Keratinocyte (primary cell): Measurements from ENCODE around the gene GALNT7. TPM values are rescaled to one million over a fixed set of nuclear protein-coding genes. Genes with fewer than 3 reads are reported as not detected.

Experiments
- DNase-seq: peaks from one replicate; pipeline ENCODE4 v3.0.0-alpha.2; 2011; ENCODE audit warnings: low read depth, missing footprints, low spot score
- FAIRE-seq: peaks from 2 replicates; lab custom pipeline; 2011; peaks lifted over from hg19 to GRCh38; lab: Jason Lieb, UNC
- H2AFZ ChIP-seq: 2 replicates; pipeline ENCODE4 v1.6.0; 2012; ENCODE audit warnings: low read length, control low read depth, inconsistent platforms; ENCODE audit not compliant: control insufficient read depth
- H3K27ac ChIP-seq: 2 replicates; pipeline ENCODE4 v1.5.1; 2011; ENCODE audit warnings: low read length; ENCODE audit not compliant: control insufficient read depth, insufficient read depth
- H3K27me3 ChIP-seq: 3 replicates; pipeline ENCODE4 v1.6.0; 2011; ENCODE audit warnings: low read length; ENCODE audit not compliant: control insufficient read depth, insufficient read depth; ENCODE audit errors: extremely low read depth
- H3K36me3 ChIP-seq, 2 experiments: 2 replicates in 1 of 2; 3 replicates in 1 of 2; pipeline ENCODE4 v1.5.1; 2011; ENCODE audit warnings: low read length in 2 of 2, mild to moderate bottlenecking in 1 of 2; ENCODE audit not compliant: control insufficient read depth in 2 of 2, insufficient read depth in 2 of 2; ENCODE audit errors: extremely low read depth in 1 of 2
- H3K4me1 ChIP-seq: 3 replicates; pipeline ENCODE4 v1.5.1; 2011; ENCODE audit warnings: low read length; ENCODE audit not compliant: control insufficient read depth, insufficient read depth; ENCODE audit errors: extremely low read depth
- H3K4me2 ChIP-seq: 3 replicates; pipeline ENCODE4 v1.6.0; 2011; ENCODE audit warnings: low read depth, low read length; ENCODE audit not compliant: control insufficient read depth, insufficient read depth; ENCODE audit errors: extremely low read depth
- H3K4me3 ChIP-seq, 3 experiments: fragments of 200-600 bp in 1 of 3; sonication (generic) in 1 of 3; 2 replicates in 2 of 3; 3 replicates in 1 of 3; pipeline ENCODE4 v1.5.1; 2011 to 2016; ENCODE audit warnings: low read length in 3 of 3, mild to moderate bottlenecking in 3 of 3, control low read depth in 2 of 3, inconsistent platforms in 1 of 3, low read depth in 1 of 3, mixed read lengths in 1 of 3, mixed run types in 1 of 3, moderate library complexity in 1 of 3; ENCODE audit not compliant: control insufficient read depth in 2 of 3, insufficient read depth in 2 of 3; ENCODE audit errors: extremely low read depth in 1 of 3
- H3K79me2 ChIP-seq: 2 replicates; pipeline ENCODE4 v1.6.0; 2012; ENCODE audit warnings: low read length; ENCODE audit not compliant: control insufficient read depth, insufficient read depth
- H3K9ac ChIP-seq: 3 replicates; pipeline ENCODE4 v1.6.0; 2011; ENCODE audit warnings: low read length; ENCODE audit not compliant: control insufficient read depth, insufficient read depth; ENCODE audit errors: extremely low read depth
- H3K9me1 ChIP-seq: 3 replicates; pipeline ENCODE4 v1.6.0; 2011; ENCODE audit warnings: low read length; ENCODE audit not compliant: control insufficient read depth, insufficient read depth; ENCODE audit errors: extremely low read depth
- H3K9me3 ChIP-seq: 2 replicates; pipeline ENCODE4 v1.5.1; 2012; ENCODE audit warnings: low read depth, low read length; ENCODE audit not compliant: control insufficient read depth
- H4K20me1 ChIP-seq: 3 replicates; pipeline ENCODE4 v1.6.0; 2011; ENCODE audit warnings: low read length; ENCODE audit not compliant: control insufficient read depth, insufficient read depth; ENCODE audit errors: extremely low read depth
- EZH2 ChIP-seq: IDR thresholded peaks from one replicate; pipeline ENCODE4 v1.6.1; 2012; ENCODE audit warnings: inconsistent platforms, mild to moderate bottlenecking, low read length, moderate library complexity
- dilution Hi-C: fragments of 300-500 bp; cut with MboI; formaldehyde crosslinking; loops from one replicate; pipeline ENCODE4 v1.7.0; 2020; ENCODE audit warnings: low sequenced_read_pairs; ENCODE audit not compliant: extremely low pct_ligation_motif_present
- polyA plus RNA-seq, 5 experiments: library from polyadenylated mRNA; depleted of rRNA in 3 of 5; stranded (reverse) in 3 of 5; stranded (forward) in 1 of 5; unstranded in 1 of 5; fragments of >200 nt; gene quantifications; 1 replicate in 1 of 5; 2 replicates in 3 of 5; 3 replicates in 1 of 5; pipeline versions ENCODE4 v1.2.1 to v1.2.3, GENCODE V29; 2011 to 2012; ENCODE audit warnings: missing spikeins in 2 of 5, low read depth in 1 of 5, low replicate concordance in 1 of 5
- TF ChIP-seq, protein P1 (sequence below), 3 experiments: IDR thresholded peaks in 1 of 3; conservative IDR thresholded peaks in 1 of 3; optimal IDR thresholded peaks in 1 of 3; 2 replicates in 2 of 3; 3 replicates in 1 of 3; pipeline versions ENCODE3 to v1.5.1; 2011; ENCODE audit warnings: low read length in 3 of 3, mild to moderate bottlenecking in 3 of 3, moderate library complexity in 2 of 3, control low read depth in 1 of 3, inconsistent platforms in 1 of 3; ENCODE audit not compliant: insufficient read depth in 2 of 3; ENCODE audit errors: extremely low read depth in 1 of 3

Gene GALNT7
- polyA plus RNA-seq, 1 donor (not counting 4 experiments of a cell fraction or from before 2014, with no cell fraction given): 28.8 TPM

DNA sequence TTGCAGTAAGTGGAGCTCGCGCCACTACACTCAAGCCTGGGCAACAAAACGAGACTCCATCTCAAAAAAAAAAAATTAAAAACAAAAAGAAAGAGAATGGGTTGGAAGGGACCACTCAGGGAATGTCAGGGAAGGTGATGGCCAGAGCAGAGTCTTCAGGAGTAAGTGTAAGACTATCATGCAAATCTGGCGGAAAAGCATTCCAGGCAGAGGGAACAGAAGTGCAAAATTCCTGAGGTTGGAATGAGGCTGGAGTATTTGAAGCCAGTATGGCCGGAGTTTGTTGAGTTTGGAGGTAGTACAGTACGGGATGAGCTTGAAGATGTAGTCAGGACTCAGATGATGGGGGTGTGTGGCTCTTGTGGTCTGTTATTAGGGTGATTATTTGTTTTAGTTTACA lies 7.4 kb downstream of the GALNT7 start:
- peaks cover 10% of the 10 kb centered on the region for H3K4me1 ChIP-seq
- dilution Hi-C loops: no loop called here
- H3K9me1 ChIP-seq: no peaks in the 10 kb centered on the region
- H3K9me3 ChIP-seq: no peaks in the 10 kb centered on the region
- no peak overlapping the region for H3K9ac ChIP-seq
- peaks cover 52% of the 10 kb centered on the region for H3K79me2 ChIP-seq
- no peak overlapping the region for H3K27ac ChIP-seq
- no peak for TF ChIP-seq EZH2
- TF ChIP-seq, protein P1, sequence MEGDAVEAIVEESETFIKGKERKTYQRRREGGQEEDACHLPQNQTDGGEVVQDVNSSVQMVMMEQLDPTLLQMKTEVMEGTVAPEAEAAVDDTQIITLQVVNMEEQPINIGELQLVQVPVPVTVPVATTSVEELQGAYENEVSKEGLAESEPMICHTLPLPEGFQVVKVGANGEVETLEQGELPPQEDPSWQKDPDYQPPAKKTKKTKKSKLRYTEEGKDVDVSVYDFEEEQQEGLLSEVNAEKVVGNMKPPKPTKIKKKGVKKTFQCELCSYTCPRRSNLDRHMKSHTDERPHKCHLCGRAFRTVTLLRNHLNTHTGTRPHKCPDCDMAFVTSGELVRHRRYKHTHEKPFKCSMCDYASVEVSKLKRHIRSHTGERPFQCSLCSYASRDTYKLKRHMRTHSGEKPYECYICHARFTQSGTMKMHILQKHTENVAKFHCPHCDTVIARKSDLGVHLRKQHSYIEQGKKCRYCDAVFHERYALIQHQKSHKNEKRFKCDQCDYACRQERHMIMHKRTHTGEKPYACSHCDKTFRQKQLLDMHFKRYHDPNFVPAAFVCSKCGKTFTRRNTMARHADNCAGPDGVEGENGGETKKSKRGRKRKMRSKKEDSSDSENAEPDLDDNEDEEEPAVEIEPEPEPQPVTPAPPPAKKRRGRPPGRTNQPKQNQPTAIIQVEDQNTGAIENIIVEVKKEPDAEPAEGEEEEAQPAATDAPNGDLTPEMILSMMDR (optimal IDR thresholded peaks at IDR 0.05 in 1 of 3, IDR thresholded peaks at IDR 0.05 in 1 of 3, conservative IDR thresholded peaks at IDR 0.05 in 1 of 3; ENCODE audit: extremely low read depth in 1 of 3, insufficient read depth in 2 of 3, low read length in 3 of 3): no peak
- H2AFZ ChIP-seq: no peak overlapping the region
- FAIRE-seq (no peak), DNase-seq (no peak)
- no peaks in the 10 kb centered on the region for H3K36me3 ChIP-seq
- no peak overlapping the region for H3K4me2 ChIP-seq
- no peak overlapping the region for H3K4me3 ChIP-seq
- H4K20me1 ChIP-seq: no peaks in the 10 kb centered on the region
- no peaks in the 10 kb centered on the region for H3K27me3 ChIP-seq

DNA sequence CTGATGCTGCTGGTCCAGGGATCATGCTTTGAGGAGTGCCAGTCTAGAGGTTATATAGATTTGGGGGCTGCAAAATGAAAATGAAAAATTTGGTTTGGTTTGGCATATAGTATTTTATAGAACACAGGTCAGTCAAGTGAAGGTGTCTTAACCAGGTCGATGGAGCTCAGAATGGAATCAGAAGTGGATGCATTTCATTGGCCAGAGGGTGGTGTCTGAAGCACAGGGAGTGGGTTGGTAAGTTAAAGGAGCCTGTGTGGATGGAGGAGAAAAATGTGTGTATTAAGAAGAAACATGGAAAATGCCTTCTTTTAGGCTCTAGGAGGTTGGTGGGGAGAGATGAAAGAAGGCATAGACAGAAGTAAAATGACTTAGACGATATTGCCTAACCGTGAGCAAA lies 8.6 kb downstream of the GALNT7 start:
- dilution Hi-C loops: no loop called here
- H3K9ac ChIP-seq: no peak overlapping the region
- no peaks in the 10 kb centered on the region for H3K9me1 ChIP-seq
- no peak overlapping the region for H3K4me2 ChIP-seq
- no peak for FAIRE-seq
- TF ChIP-seq EZH2: no peak
- TF ChIP-seq, protein P1 (optimal IDR thresholded peaks at IDR 0.05 in 1 of 3, IDR thresholded peaks at IDR 0.05 in 1 of 3, conservative IDR thresholded peaks at IDR 0.05 in 1 of 3; ENCODE audit: extremely low read depth in 1 of 3, insufficient read depth in 2 of 3, low read length in 3 of 3): peak in 1 of 3 experiments; percentile 22
- no peak overlapping the region for H3K27ac ChIP-seq
- no peaks in the 10 kb centered on the region for H4K20me1 ChIP-seq
- H3K27me3 ChIP-seq: no peaks in the 10 kb centered on the region
- no peaks in the 10 kb centered on the region for H3K36me3 ChIP-seq
- no peak overlapping the region for H3K4me3 ChIP-seq
- H3K9me3 ChIP-seq: no peaks in the 10 kb centered on the region
- peaks cover 14% of the 10 kb centered on the region for H3K4me1 ChIP-seq
- DNase-seq: no peak
- H3K79me2 ChIP-seq: peaks cover 42% of the 10 kb centered on the region
- H2AFZ ChIP-seq: no peak overlapping the region
